ENCODE measurements around the gene FAM222A.

- TF ChIP-seq CTCF (conservative IDR thresholded peaks at IDR 0.05) (no peak), EZH2 (IDR thresholded peaks at IDR 0.05; ENCODE audit: low read depth) (no peak)
Measured at GRCh38 chr12:109757671-109758265, 44.1 kb downstream of the FAM222A start.

Measured in PC-9 (cell line).